HG03575 (cell line): ENCODE data around the gene MLANA.
"Not testable (repeated sequence)": the region's sequence is repeated elsewhere in the genome, so short reads cannot be mapped to it uniquely, and the experiment has no call there.

Source experiments
- ATAC-seq: cut with Tn5 transposase; IDR thresholded peaks from one replicate; pipeline ENCODE4 v1.9.1; 2021; ENCODE audit not compliant: unreplicated experiment, insufficient number of reproducible peaks, low FRiP score; ENCODE audit errors: extremely low read depth

The MLANA gene

GRCh38 chr9:5866685-5867084 lies 24.0 kb upstream of the MLANA start:
- ATAC-seq = no peak

GRCh38 chr9:5868235-5868634 lies 22.5 kb upstream of the MLANA start:
- ATAC-seq = no peak

GRCh38 chr9:5869315-5870019 lies 21.2 kb upstream of the MLANA start:
- ATAC-seq = no peak

- ATAC-seq = no peak
These were observed 20.7 kb upstream of the MLANA start for GRCh38 chr9:5870020-5870339.

- no peak for ATAC-seq
These were observed 20.0 kb upstream of the MLANA start for GRCh38 chr9:5870691-5871090.

GRCh38 chr9:5871785-5872184 lies 18.9 kb upstream of the MLANA start:
- no peak for ATAC-seq

- no peak for ATAC-seq
These were observed 18.2 kb upstream of the MLANA start for GRCh38 chr9:5872511-5872910.

- ATAC-seq = no peak
These were observed 17.2 kb upstream of the MLANA start for GRCh38 chr9:5873439-5873838.

GRCh38 chr9:5874048-5874447 lies 16.6 kb upstream of the MLANA start:
- no peak for ATAC-seq

- ATAC-seq = no peak
These were observed 14.7 kb upstream of the MLANA start for GRCh38 chr9:5876026-5876425.

GRCh38 chr9:5876711-5877110 lies 14.0 kb upstream of the MLANA start:
- no peak for ATAC-seq

- no peak for ATAC-seq
These were observed 11.1 kb upstream of the MLANA start for GRCh38 chr9:5879419-5880181.

GRCh38 chr9:5882244-5883012 lies 8.3 kb upstream of the MLANA start:
- ATAC-seq = not testable (repeated sequence)

GRCh38 chr9:5884191-5884590 lies 6.5 kb upstream of the MLANA start:
- no peak for ATAC-seq

GRCh38 chr9:5886114-5886939 lies 4.4 kb upstream of the MLANA start:
- peak; percentile 69 for ATAC-seq

- no peak for ATAC-seq
These were observed 1.9 kb downstream of the MLANA start for GRCh38 chr9:5892456-5893133.

GRCh38 chr9:5893134-5893505 lies 2.4 kb downstream of the MLANA start:
- no peak for ATAC-seq

GRCh38 chr9:5893591-5894236 lies 3.0 kb downstream of the MLANA start:
- ATAC-seq = no peak
